Calu3 (cell line): ENCODE measurements around the gene UBR4. TPM values are rescaled to one million over a fixed set of nuclear protein-coding genes. Genes with fewer than 3 reads are reported as not detected.

ENCODE experiments used
- BruUV-seq: library from RNA; stranded (reverse); fragments of 400-500 nt; replicated peaks from 2 replicates; lab custom pipeline; 2021; lab: Mats Ljungman, UMichigan
- CTCF ChIA-PET: fragments of 300-600 bp; sonication (Branson Sonifier 250); formaldehyde crosslinking; loops from one replicate; lab custom pipeline; 2022; ENCODE audit warnings: antibody characterized with exemption; lab: Charles Lee
- DNase-seq: peaks from one replicate; pipeline ENCODE4 v3.0.0; 2022
- H3K27ac Mint-ChIP-seq: one replicate; pipeline ENCODE4 v1.8.0; 2022; ENCODE audit warnings: mixed read lengths; ENCODE audit not compliant: unreplicated experiment
- H3K27me3 Mint-ChIP-seq: one replicate; pipeline ENCODE4 v1.8.0; 2022; ENCODE audit warnings: mixed read lengths; ENCODE audit not compliant: unreplicated experiment
- H3K36me3 Mint-ChIP-seq: one replicate; pipeline ENCODE4 v1.8.0; 2022; ENCODE audit warnings: mild to moderate bottlenecking, moderate library complexity, mixed read lengths; ENCODE audit not compliant: insufficient read depth, unreplicated experiment
- H3K4me1 Mint-ChIP-seq: one replicate; pipeline ENCODE4 v1.8.0; 2022; ENCODE audit warnings: mild to moderate bottlenecking, low read depth, mixed read lengths; ENCODE audit not compliant: unreplicated experiment
- H3K4me3 Mint-ChIP-seq: one replicate; pipeline ENCODE4 v1.8.0; 2022; ENCODE audit warnings: mild to moderate bottlenecking, low read depth, moderate library complexity, mixed read lengths; ENCODE audit not compliant: unreplicated experiment
- H3K9me3 Mint-ChIP-seq: one replicate; pipeline ENCODE4 v1.8.0; 2022; ENCODE audit warnings: low read depth, mixed read lengths; ENCODE audit not compliant: unreplicated experiment
- CTCF ChIP-seq: fragments of 200-600 bp; IDR thresholded peaks from one replicate; pipeline ENCODE4 v1.8.0; 2022; ENCODE audit warnings: antibody characterized with exemption; ENCODE audit not compliant: unreplicated experiment
- intact Hi-C: fragments of 100-400 bp; cut with micrococcal nuclease; formaldehyde crosslinking; loops from one replicate; pipeline ENCODE4 v1.10.0; 2022; ENCODE audit not compliant: unreplicated experiment
- total RNA-seq: library from RNA; stranded (reverse); gene quantifications from 2 replicates; pipeline ENCODE4 v1.2.3, GENCODE V29; 2022

Gene UBR4
- total RNA-seq, 1 experiment from 2014 or later, result 123 TPM

- CTCF ChIA-PET, result no interaction called here
- peaks cover 25% of the 10 kb centered on the region for H3K36me3 Mint-ChIP-seq
- no peak overlapping the region for H3K27ac Mint-ChIP-seq
- H3K4me1 Mint-ChIP-seq, result peaks cover 35% of the 10 kb centered on the region
- H3K27me3 Mint-ChIP-seq, result no peaks in the 10 kb centered on the region
- no peaks in the 10 kb centered on the region for H3K9me3 Mint-ChIP-seq
- BruUV-seq, result no TSS peak
- intact Hi-C loops, result no loop called here
- no peak for TF ChIP-seq CTCF
- H3K4me3 Mint-ChIP-seq, result no peak overlapping the region
- DNase-seq, result no peak
Measured at GRCh38 chr1:19206947-19207346, 3.1 kb downstream of the UBR4 start.

- CTCF ChIA-PET, result no interaction called here
- DNase-seq, result no peak
- no peaks in the 10 kb centered on the region for H3K27me3 Mint-ChIP-seq
- BruUV-seq, result no TSS peak
- H3K4me1 Mint-ChIP-seq, result peaks cover 35% of the 10 kb centered on the region
- H3K27ac Mint-ChIP-seq, result no peak overlapping the region
- no peak overlapping the region for H3K4me3 Mint-ChIP-seq
- no peak for TF ChIP-seq CTCF
- peaks cover 19% of the 10 kb centered on the region for H3K36me3 Mint-ChIP-seq
- no peaks in the 10 kb centered on the region for H3K9me3 Mint-ChIP-seq
- intact Hi-C loops, result no loop called here
Measured at GRCh38 chr1:19205845-19206244, 4.2 kb downstream of the UBR4 start.

- no peak overlapping the region for H3K27ac Mint-ChIP-seq
- no TSS peak for BruUV-seq
- no peaks in the 10 kb centered on the region for H3K27me3 Mint-ChIP-seq
- DNase-seq, result no peak
- no peak overlapping the region for H3K4me3 Mint-ChIP-seq
- intact Hi-C loops, result no loop called here
- H3K9me3 Mint-ChIP-seq, result no peaks in the 10 kb centered on the region
- CTCF ChIA-PET, result no interaction called here
- H3K36me3 Mint-ChIP-seq, result peaks cover 15% of the 10 kb centered on the region
- H3K4me1 Mint-ChIP-seq, result peaks cover 35% of the 10 kb centered on the region
- no peak for TF ChIP-seq CTCF
Measured at GRCh38 chr1:19205403-19205802, 4.7 kb downstream of the UBR4 start.

GRCh38 chr1:19204446-19205266 is 5.4 kb downstream of the UBR4 start:
- Mint-ChIP-seq H3K27me3 (no peaks in the 10 kb centered on the region), H3K4me1 (peaks cover 35% of the 10 kb centered on the region), H3K36me3 (peaks cover 8% of the 10 kb centered on the region), H3K4me3 (no peak overlapping the region), H3K9me3 (no peaks in the 10 kb centered on the region), H3K27ac (no peak overlapping the region)
- no peak for TF ChIP-seq CTCF
- CTCF ChIA-PET, result no interaction called here
- BruUV-seq, result no TSS peak
- no peak for DNase-seq
- intact Hi-C loops, result no loop called here
